Muscle layer of duodenum (tissue), 2 donors: ENCODE results near the gene NR2C2AP.
A peak's percentile ranks its signal among the peaks of the same experiment; 100 is the strongest.
"Not testable (repeated sequence)": the region's sequence is repeated elsewhere in the genome, so short reads cannot be mapped to it uniquely, and the experiment has no call there.

Experiments used
- H3K27ac ChIP-seq: one replicate; pipeline ENCODE4 v1.7.0; 2013; ENCODE audit warnings: mild to moderate bottlenecking, low read length
- H3K27me3 ChIP-seq: one replicate; pipeline ENCODE4 v1.7.0; 2013; ENCODE audit warnings: low read depth, mild to moderate bottlenecking, control low read depth, low read length
- H3K36me3 ChIP-seq, 2 donors: one replicate each; pipeline ENCODE4 v1.7.0; 2013; ENCODE audit warnings: low read length in 2 of 2, control low read depth in 1 of 2, mild to moderate bottlenecking in 1 of 2; ENCODE audit not compliant: insufficient read depth in 2 of 2, control insufficient read depth in 1 of 2
- H3K4me1 ChIP-seq, 2 donors: one replicate each; pipeline ENCODE4 v1.7.0; 2013; ENCODE audit warnings: low read length in 2 of 2, mild to moderate bottlenecking in 2 of 2, control low read depth in 1 of 2, moderate library complexity in 1 of 2; ENCODE audit not compliant: insufficient read depth in 2 of 2, control insufficient read depth in 1 of 2
- H3K4me3 ChIP-seq, 2 donors: one replicate each; pipeline ENCODE4 v1.7.0; 2013; ENCODE audit warnings: low read length in 2 of 2, low read depth in 1 of 2, mild to moderate bottlenecking in 1 of 2
- H3K9me3 ChIP-seq, 2 donors: one replicate each; pipeline ENCODE4 v1.7.0; 2013; ENCODE audit warnings: low read length in 2 of 2, control low read depth in 1 of 2, mild to moderate bottlenecking in 1 of 2; ENCODE audit not compliant: control insufficient read depth in 1 of 2
- donor health status: healthy.

NR2C2AP gene

DNA sequence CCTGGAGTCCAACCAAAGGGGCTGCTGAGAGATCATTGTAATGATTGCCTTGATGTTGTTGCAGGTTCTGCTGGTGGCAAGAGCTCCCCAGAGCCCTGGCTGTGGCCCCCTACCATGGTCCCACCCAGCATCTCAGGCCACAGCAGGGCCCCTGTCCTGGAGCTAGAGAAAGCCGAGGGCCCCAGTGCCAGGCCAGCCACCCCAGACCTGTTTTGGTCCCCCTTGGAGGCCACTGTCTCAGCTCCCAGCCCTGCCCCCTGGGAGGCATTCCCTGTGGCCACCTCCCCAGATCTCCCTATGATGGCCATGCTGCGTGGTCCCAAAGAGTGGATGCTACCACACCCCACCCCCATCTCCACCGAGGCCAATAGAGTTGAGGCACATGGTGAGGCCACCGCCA lies 24.0 kb upstream of the NR2C2AP start:
- Histone ChIP-seq H3K36me3 (no peaks in the 10 kb centered on the region), H3K4me1 (peaks cover 0 to 11% of the 10 kb centered on the region in 2 donors), H3K27me3 (peaks cover 22% of the 10 kb centered on the region), H3K9me3 (peaks cover 0 to 3% of the 10 kb centered on the region in 2 donors), H3K4me3 (no peak overlapping the region), H3K27ac (no peak overlapping the region)

- H3K9me3 ChIP-seq = no peaks in the 10 kb centered on the region
- H3K36me3 ChIP-seq = no peaks in the 10 kb centered on the region
- peaks cover 22% of the 10 kb centered on the region for H3K27me3 ChIP-seq
- H3K4me3 ChIP-seq = no peak overlapping the region
- peaks cover 0 to 11% of the 10 kb centered on the region in 2 donors for H3K4me1 ChIP-seq
- no peak overlapping the region for H3K27ac ChIP-seq
These were observed 23.4 kb upstream of the NR2C2AP start for GRCh38 chr19:19226663-19227062.

GRCh38 chr19:19226204-19226603 lies 23.0 kb upstream of the NR2C2AP start:
- H3K27ac ChIP-seq = no peak overlapping the region
- no peaks in the 10 kb centered on the region for H3K36me3 ChIP-seq
- H3K4me3 ChIP-seq = no peak overlapping the region
- H3K4me1 ChIP-seq = peaks cover 0 to 11% of the 10 kb centered on the region in 2 donors
- no peaks in the 10 kb centered on the region for H3K9me3 ChIP-seq
- H3K27me3 ChIP-seq = peaks cover 22% of the 10 kb centered on the region

DNA sequence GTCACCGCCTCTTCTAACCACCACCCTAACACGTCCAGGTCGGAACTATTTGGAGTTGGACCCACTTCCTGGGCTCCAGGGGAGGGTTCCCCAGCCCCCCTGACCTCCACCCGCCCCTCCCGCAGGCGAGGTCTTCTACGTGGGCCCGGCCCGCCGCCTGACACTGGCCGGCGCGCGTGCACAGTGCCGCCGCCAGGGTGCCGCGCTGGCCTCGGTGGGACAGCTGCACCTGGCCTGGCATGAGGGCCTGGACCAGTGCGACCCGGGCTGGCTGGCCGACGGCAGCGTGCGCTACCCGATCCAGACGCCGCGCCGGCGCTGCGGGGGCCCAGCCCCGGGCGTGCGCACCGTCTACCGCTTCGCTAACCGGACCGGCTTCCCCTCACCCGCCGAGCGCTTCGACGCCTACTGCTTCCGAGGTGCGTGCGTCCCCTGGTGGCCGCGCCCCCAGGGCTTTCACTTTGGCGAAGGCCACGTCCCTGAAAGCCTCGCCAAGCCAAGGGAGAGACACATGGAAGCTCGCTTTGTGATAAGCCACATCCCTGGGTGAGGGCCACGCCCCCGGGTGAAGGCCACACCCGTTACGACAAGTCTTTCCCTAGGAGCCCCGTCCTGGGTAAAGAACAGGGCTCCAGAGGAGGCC lies 21.8 kb upstream of the NR2C2AP start:
- peaks cover 0 to 11% of the 10 kb centered on the region in 2 donors for H3K4me1 ChIP-seq
- no peaks in the 10 kb centered on the region for H3K36me3 ChIP-seq
- peak overlapping the region; percentile 21 to 60 for H3K4me3 ChIP-seq
- no peaks in the 10 kb centered on the region for H3K9me3 ChIP-seq
- H3K27ac ChIP-seq = no peak overlapping the region
- H3K27me3 ChIP-seq = peaks cover 22% of the 10 kb centered on the region

GRCh38 chr19:19224150-19224851 lies 21.1 kb upstream of the NR2C2AP start:
- H3K9me3 ChIP-seq = no peaks in the 10 kb centered on the region
- peaks cover 0 to 11% of the 10 kb centered on the region in 2 donors for H3K4me1 ChIP-seq
- peaks cover 22% of the 10 kb centered on the region for H3K27me3 ChIP-seq
- no peaks in the 10 kb centered on the region for H3K36me3 ChIP-seq
- no peak overlapping the region for H3K27ac ChIP-seq
- H3K4me3 ChIP-seq = peak overlapping the region in 1 of 2 donors; percentile 60

DNA sequence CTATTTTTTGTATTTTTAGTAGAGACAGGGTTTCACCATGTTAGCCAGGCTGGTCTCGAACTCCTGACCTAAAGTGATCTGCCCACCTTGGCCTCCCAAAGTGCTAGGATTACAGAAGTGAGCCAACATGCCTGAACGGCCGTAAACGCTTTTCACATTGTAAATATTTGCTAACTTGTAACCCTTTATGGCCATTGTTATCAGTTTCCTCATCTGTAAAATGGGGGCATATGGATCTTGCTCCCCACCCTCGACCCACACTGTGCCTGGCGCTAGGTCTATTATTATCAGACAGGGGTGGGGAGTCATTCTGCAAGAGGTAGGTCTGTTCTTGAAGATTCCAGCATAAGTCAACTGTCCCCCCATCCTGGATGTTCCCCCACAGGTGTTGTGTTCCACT lies 20.4 kb upstream of the NR2C2AP start:
- no peak overlapping the region for H3K4me3 ChIP-seq
- peaks cover 0 to 11% of the 10 kb centered on the region in 2 donors for H3K4me1 ChIP-seq
- no peaks in the 10 kb centered on the region for H3K36me3 ChIP-seq
- no peaks in the 10 kb centered on the region for H3K9me3 ChIP-seq
- no peak overlapping the region for H3K27ac ChIP-seq
- peaks cover 22% of the 10 kb centered on the region for H3K27me3 ChIP-seq

GRCh38 chr19:19223060-19223459 lies 19.8 kb upstream of the NR2C2AP start:
- no peak overlapping the region for H3K27ac ChIP-seq
- H3K27me3 ChIP-seq = peaks cover 22% of the 10 kb centered on the region
- no peak overlapping the region for H3K4me3 ChIP-seq
- H3K4me1 ChIP-seq = peaks cover 0 to 11% of the 10 kb centered on the region in 2 donors
- no peaks in the 10 kb centered on the region for H3K9me3 ChIP-seq
- H3K36me3 ChIP-seq = no peaks in the 10 kb centered on the region

- H3K27me3 ChIP-seq = peaks cover 12% of the 10 kb centered on the region
- not testable (repeated sequence) for H3K36me3 ChIP-seq, H3K4me3 ChIP-seq, H3K9me3 ChIP-seq, H3K27ac ChIP-seq
- peaks cover 0 to 11% of the 10 kb centered on the region in 2 donors for H3K4me1 ChIP-seq
These were observed 17.8 kb upstream of the NR2C2AP start for GRCh38 chr19:19221000-19221399.

DNA sequence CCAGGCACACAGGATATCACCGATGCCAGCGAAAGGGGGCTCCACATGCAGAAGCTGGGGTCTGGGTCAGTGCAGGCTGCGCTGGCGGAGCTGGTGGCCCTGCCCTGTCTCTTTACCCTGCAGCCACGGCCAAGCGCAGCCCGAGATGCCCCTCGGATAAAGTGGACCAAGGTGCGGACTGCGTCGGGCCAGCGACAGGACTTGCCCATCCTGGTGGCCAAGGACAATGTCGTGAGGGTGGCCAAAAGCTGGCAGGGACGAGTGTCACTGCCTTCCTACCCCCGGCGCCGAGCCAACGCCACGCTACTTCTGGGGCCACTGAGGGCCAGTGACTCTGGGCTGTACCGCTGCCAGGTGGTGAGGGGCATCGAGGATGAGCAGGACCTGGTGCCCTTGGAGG lies 15.7 kb upstream of the NR2C2AP start:
- Histone ChIP-seq H3K27me3 (peaks cover 8% of the 10 kb centered on the region), H3K27ac (no peak overlapping the region), H3K36me3 (no peaks in the 10 kb centered on the region), H3K4me3 (no peak overlapping the region), H3K4me1 (no peaks in the 10 kb centered on the region), H3K9me3 (no peaks in the 10 kb centered on the region)

DNA sequence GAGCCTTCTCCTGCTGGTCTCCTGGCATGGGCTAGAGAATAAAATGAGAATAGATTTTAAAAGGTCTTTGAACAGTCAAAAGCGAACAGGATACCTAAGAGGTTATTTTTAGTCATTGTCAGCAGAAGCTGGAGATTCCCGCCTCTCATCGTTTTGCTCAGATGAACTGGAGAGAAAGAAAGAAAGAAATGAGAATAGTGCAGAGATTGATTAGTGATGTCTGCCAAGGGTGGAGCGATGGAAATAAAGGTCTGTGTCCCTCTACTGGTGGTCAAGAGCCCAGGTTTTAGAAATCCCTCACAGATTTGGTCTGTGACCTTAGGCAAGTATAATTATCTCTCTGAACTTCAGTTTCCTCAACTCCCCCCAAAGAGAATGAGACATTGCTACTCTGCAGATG lies 13.9 kb upstream of the NR2C2AP start:
- Histone ChIP-seq H3K27me3 (peaks cover 18% of the 10 kb centered on the region), H3K9me3 (no peaks in the 10 kb centered on the region), H3K36me3 (no peaks in the 10 kb centered on the region), H3K4me3 (no peak overlapping the region), H3K4me1 (peaks cover 0 to under 1% of the 10 kb centered on the region in 2 donors), H3K27ac (no peak overlapping the region)

GRCh38 chr19:19215792-19216191 lies 12.6 kb upstream of the NR2C2AP start:
- Histone ChIP-seq H3K4me1 (peaks cover 0 to 5% of the 10 kb centered on the region in 2 donors), H3K36me3 (no peaks in the 10 kb centered on the region), H3K9me3 (no peaks in the 10 kb centered on the region), H3K27ac (no peak overlapping the region), H3K4me3 (no peak overlapping the region), H3K27me3 (peaks cover 23% of the 10 kb centered on the region)
